HG02642 (cell line): ENCODE measurements around the gene IFITM2.
A peak's percentile ranks its signal among the peaks of the same experiment; 100 is the strongest.

ENCODE experiments used
- ATAC-seq: cut with Tn5 transposase; IDR thresholded peaks from one replicate; pipeline ENCODE4 v1.9.1; 2021; ENCODE audit warnings: mild to moderate bottlenecking; ENCODE audit not compliant: unreplicated experiment, poor library complexity

IFITM2 gene

GRCh38 chr11:307766-308708 is at the start of gene IFITM2:
TSS of gene IFITM2 (plus strand) at chr11:307816. CDS start at chr11:308193, 377 bp downstream.
- ATAC-seq = peak; percentile 23

GRCh38 chr11:259413-259812 is 48.2 kb upstream of the IFITM2 start:
- no peak for ATAC-seq

GRCh38 chr11:261624-262023 is 46.0 kb upstream of the IFITM2 start:
- ATAC-seq = no peak

GRCh38 chr11:266676-267439 is 40.8 kb upstream of the IFITM2 start:
- no peak for ATAC-seq

GRCh38 chr11:267491-267994 is 40.1 kb upstream of the IFITM2 start:
- no peak for ATAC-seq

- ATAC-seq = peak; percentile 53
These were observed 38.9 kb upstream of the IFITM2 start for GRCh38 chr11:268716-269145.

- ATAC-seq = peak; percentile 74
These were observed 38.3 kb upstream of the IFITM2 start for GRCh38 chr11:269146-269890.

- no peak for ATAC-seq
These were observed 36.9 kb upstream of the IFITM2 start for GRCh38 chr11:270451-271318.

- no peak for ATAC-seq
These were observed 36.3 kb upstream of the IFITM2 start for GRCh38 chr11:271319-271715.

- no peak for ATAC-seq
These were observed 35.3 kb upstream of the IFITM2 start for GRCh38 chr11:272195-272930.

- ATAC-seq = no peak
These were observed 34.8 kb upstream of the IFITM2 start for GRCh38 chr11:272931-273198.

- no peak for ATAC-seq
These were observed 31.4 kb upstream of the IFITM2 start for GRCh38 chr11:276219-276618.

- ATAC-seq = no peak
These were observed 29.3 kb upstream of the IFITM2 start, which contains the start of gene NLRP6 for GRCh38 chr11:278001-278951. TSS of gene NLRP6 (plus strand) at chr11:278407. CDS start at chr11:278570, 163 bp downstream.

- no peak for ATAC-seq
These were observed 28.3 kb upstream of the IFITM2 start for GRCh38 chr11:279040-279965.

GRCh38 chr11:279966-280705 is 27.5 kb upstream of the IFITM2 start:
- no peak for ATAC-seq
